ENCODE data around the gene IP6K1.

The IP6K1 gene

GRCh38 chr3:49756036-49756435, 30.3 kb downstream of the IP6K1 start:
- peaks cover 18% of the 10 kb centered on the region for H3K79me2 ChIP-seq (ENCODE audit: insufficient read depth, low read length)
- H3K4me2 ChIP-seq (ENCODE audit: low read length), result no peak overlapping the region
- no peaks in the 10 kb centered on the region for H3K9me3 ChIP-seq (ENCODE audit: low read length)
- H3K27ac ChIP-seq (ENCODE audit: low read depth, low read length, poor library complexity, severe bottlenecking), result no peak overlapping the region
- H3K4me1 ChIP-seq (ENCODE audit: insufficient read depth, low read length, severe bottlenecking), result no peaks in the 10 kb centered on the region
- TF ChIP-seq EZH2 (IDR thresholded peaks at IDR 0.05; ENCODE audit: borderline replicate concordance, low read length) (no peak), CTCF (IDR thresholded peaks at IDR 0.05; ENCODE audit: low read length) (no peak)
- H4K20me1 ChIP-seq (ENCODE audit: insufficient read depth, low read length), result no peaks in the 10 kb centered on the region
- no peak overlapping the region for H3K9ac ChIP-seq (ENCODE audit: low read length)
- H3K27me3 ChIP-seq (ENCODE audit: insufficient read depth, low read length), result no peaks in the 10 kb centered on the region
- H2AFZ ChIP-seq (ENCODE audit: low read length), result no peak overlapping the region
- H3F3A ChIP-seq (ENCODE audit: insufficient read depth, low read length), result no peaks in the 10 kb centered on the region
- no peaks in the 10 kb centered on the region for H3K9me2 ChIP-seq (ENCODE audit: low read depth, low read length)
- no peaks in the 10 kb centered on the region for H3K36me3 ChIP-seq (ENCODE audit: insufficient read depth, low read length)
- H3K4me3 ChIP-seq (ENCODE audit: low read depth, low read length, poor library complexity, severe bottlenecking), result no peak overlapping the region

- no peaks in the 10 kb centered on the region for H3F3A ChIP-seq (ENCODE audit: insufficient read depth, low read length)
- H3K4me3 ChIP-seq (ENCODE audit: low read depth, low read length, poor library complexity, severe bottlenecking), result no peak overlapping the region
- no peaks in the 10 kb centered on the region for H3K9me2 ChIP-seq (ENCODE audit: low read depth, low read length)
- no peak overlapping the region for H3K4me2 ChIP-seq (ENCODE audit: low read length)
- no peak overlapping the region for H2AFZ ChIP-seq (ENCODE audit: low read length)
- H3K4me1 ChIP-seq (ENCODE audit: insufficient read depth, low read length, severe bottlenecking), result no peaks in the 10 kb centered on the region
- no peaks in the 10 kb centered on the region for H3K9me3 ChIP-seq (ENCODE audit: low read length)
- TF ChIP-seq EZH2 (IDR thresholded peaks at IDR 0.05; ENCODE audit: borderline replicate concordance, low read length) (no peak), CTCF (IDR thresholded peaks at IDR 0.05; ENCODE audit: low read length) (no peak)
- no peak overlapping the region for H3K27ac ChIP-seq (ENCODE audit: low read depth, low read length, poor library complexity, severe bottlenecking)
- H4K20me1 ChIP-seq (ENCODE audit: insufficient read depth, low read length), result no peaks in the 10 kb centered on the region
- no peaks in the 10 kb centered on the region for H3K27me3 ChIP-seq (ENCODE audit: insufficient read depth, low read length)
- no peaks in the 10 kb centered on the region for H3K36me3 ChIP-seq (ENCODE audit: insufficient read depth, low read length)
- H3K9ac ChIP-seq (ENCODE audit: low read length), result no peak overlapping the region
- peaks cover 18% of the 10 kb centered on the region for H3K79me2 ChIP-seq (ENCODE audit: insufficient read depth, low read length)
These were observed 31.8 kb downstream of the IP6K1 start for GRCh38 chr3:49754536-49754935.

GRCh38 chr3:49751501-49751900, 34.8 kb downstream of the IP6K1 start:
- H3K27ac ChIP-seq (ENCODE audit: low read depth, low read length, poor library complexity, severe bottlenecking), result no peak overlapping the region
- no peaks in the 10 kb centered on the region for H3K9me2 ChIP-seq (ENCODE audit: low read depth, low read length)

More at GRCh38 chr3:49751501-49751900, 34.8 kb downstream of the IP6K1 start:
- Histone ChIP-seq H3K79me2 (ENCODE audit: insufficient read depth, low read length) (peaks cover 15% of the 10 kb centered on the region), H3F3A (ENCODE audit: insufficient read depth, low read length) (no peaks in the 10 kb centered on the region), H3K36me3 (ENCODE audit: insufficient read depth, low read length) (peaks cover 8% of the 10 kb centered on the region; the same call in 1 of the 2 replicates), H3K27me3 (ENCODE audit: insufficient read depth, low read length) (no peaks in the 10 kb centered on the region), H3K9me3 (ENCODE audit: low read length) (no peaks in the 10 kb centered on the region), H3K9ac (ENCODE audit: low read length) (no peak overlapping the region), H2AFZ (ENCODE audit: low read length) (no peak overlapping the region), H3K4me2 (ENCODE audit: low read length) (no peak overlapping the region), H3K4me3 (ENCODE audit: low read depth, low read length, poor library complexity, severe bottlenecking) (no peak overlapping the region), H4K20me1 (ENCODE audit: insufficient read depth, low read length) (no peaks in the 10 kb centered on the region), H3K4me1 (ENCODE audit: insufficient read depth, low read length, severe bottlenecking) (no peaks in the 10 kb centered on the region)
- TF ChIP-seq CTCF (IDR thresholded peaks at IDR 0.05; ENCODE audit: low read length), result no peak
- no peak for TF ChIP-seq EZH2 (IDR thresholded peaks at IDR 0.05; ENCODE audit: borderline replicate concordance, low read length)

Data from OCI-LY1 (cell line).